ENCODE results near the gene DND1.
A peak's percentile ranks its signal among the peaks of the same experiment; 100 is the strongest.
"Not testable (repeated sequence)": the region's sequence is repeated elsewhere in the genome, so short reads cannot be mapped to it uniquely, and the experiment has no call there.

Gene DND1

GRCh38 chr5:140671472-140672125, 1.8 kb downstream of the DND1 start:
- FAIRE-seq, result no peak

DNA sequence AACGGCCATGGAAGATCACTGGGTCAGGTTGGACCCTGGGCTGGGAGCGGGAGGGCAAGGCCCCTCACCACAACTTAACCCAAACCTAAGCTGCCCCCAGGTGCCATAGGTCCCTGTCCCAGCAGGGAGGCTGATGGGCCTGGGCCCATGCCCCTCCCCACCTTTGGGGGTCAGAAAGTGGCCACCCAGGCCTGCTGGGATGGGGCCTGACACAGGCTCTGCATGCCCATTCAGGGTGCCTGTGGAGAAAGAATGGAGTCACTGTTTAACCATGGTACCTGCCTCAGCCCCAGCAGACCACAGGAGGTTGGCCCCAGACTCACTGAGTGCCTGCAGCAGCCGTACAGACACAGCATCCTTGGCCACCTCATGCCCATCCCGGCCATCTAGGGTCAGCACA, 2.3 kb downstream of the DND1 start:
- not testable (repeated sequence) for FAIRE-seq

DNA sequence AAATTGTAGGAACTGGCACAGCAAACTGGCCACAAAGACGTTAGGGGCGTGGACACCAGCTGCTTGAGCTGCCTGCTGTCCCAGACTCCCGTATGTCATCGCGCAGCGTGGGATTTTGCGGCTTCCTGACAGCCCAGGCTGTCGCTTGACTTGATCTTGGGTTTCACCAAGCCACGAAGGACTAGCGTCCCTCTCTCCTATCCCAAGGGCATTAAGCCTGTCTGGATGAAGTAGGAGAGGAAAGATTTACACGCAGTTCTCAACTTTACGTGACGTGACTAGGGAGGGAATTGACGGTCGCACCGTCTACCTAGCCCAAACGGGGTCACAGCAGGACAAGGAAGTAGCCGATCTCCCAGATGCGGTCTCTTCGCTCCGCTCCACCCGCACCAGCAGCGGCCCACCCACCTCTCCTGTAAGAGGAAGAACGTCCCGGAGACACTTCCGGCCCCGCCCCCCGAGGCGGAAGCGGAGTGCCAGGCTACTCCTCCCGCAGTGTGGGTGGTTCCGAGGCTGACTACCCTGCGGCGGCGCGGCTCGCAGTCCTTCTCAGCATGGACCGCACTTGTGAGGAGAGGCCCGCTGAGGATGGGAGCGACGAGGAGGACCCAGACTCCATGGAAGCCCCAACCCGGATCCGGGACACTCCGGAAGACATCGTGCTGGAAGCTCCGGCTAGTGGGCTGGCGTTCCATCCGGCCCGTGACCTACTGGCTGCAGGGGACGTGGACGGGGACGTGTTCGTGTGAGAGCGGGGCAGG, 8.8 kb downstream of the DND1 start, which contains the start of gene WDR55:
TSS of gene WDR55 (plus strand) at position 546 of the 761 bp plus-strand sequence. CDS start at position 555, 9 bp downstream.
- FAIRE-seq, result peak; percentile 60

DNA sequence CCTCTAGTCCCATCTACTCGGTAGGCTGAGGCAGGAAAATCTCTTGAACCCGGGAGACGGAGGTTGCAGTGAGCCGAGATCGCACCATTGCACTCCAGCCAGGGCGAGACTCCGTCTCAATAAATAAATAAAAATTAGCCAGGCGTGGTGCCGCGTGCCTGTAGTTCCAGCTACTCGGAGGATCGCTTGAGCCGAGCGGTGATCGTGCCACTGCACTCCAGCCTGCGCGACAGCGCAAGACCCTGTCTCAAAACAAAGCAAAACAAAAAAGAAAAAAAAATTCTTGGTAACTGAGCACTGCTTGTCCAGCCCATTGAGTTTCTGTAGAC, 9.4 kb downstream of the DND1 start:
- no peak for FAIRE-seq

DNA sequence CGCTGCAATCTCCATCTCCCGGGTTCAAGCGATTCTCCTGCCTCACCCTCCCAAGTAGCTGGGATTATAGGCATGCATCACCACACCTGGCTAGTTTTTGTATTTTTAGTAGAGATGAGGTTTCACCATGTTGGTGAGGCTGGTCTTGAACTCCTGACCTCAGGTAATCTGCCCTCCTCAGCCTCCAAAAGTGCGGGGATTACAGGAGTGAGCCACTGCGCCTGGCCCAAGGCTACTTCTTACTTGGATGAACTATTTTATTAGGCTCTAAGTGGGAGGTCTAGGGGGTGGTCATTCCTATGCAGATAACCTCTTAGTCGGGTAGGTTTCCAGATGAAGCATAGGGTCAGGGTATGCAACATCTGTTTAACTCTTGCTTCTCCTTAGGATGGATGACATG, 13.0 kb downstream of the DND1 start:
- FAIRE-seq, result not testable (repeated sequence)

DNA sequence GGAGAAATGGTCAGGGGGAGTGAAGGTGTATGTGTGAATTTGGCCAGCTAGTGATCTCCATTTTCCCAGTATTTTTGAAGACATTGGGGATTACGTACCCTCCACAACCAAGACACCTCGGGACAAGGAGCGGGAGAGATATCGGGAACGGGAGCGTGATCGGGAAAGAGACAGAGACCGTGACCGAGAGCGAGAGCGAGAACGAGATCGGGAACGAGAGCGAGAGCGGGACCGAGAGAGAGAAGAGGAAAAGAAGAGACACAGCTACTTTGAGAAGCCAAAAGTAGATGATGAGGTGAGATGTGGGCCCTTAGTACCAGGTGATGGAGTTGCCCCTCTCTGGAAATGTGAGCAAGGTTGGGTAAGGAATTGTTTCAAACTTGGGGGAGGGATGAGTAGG, 14.5 kb downstream of the DND1 start:
- FAIRE-seq, result no peak

GRCh38 chr5:140647042-140647419, 26.3 kb downstream of the DND1 start:
- no peak for FAIRE-seq

- FAIRE-seq, result no peak
Observed at GRCh38 chr5:140642718-140643117, 30.7 kb downstream of the DND1 start.

DNA sequence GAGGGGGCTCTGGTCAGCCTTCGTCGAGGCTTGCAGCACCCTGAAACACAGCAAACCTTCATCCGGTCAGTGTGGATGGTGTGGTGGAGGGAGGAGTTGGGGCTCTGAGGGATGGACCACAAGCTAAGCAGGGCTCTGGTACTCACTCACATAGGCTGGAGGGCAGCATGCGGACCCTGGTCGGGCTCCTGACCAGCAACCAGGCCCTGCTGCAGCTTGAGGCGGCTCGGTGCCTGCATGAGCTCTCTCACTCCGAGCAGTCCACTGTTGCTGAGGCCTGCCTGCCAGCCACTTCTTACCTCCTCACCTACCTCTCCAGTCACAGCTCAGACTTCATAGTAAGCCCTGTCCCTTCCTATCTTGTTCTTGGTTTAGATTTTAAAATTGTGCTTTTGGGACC, 31.7 kb downstream of the DND1 start:
- no peak for FAIRE-seq

DNA sequence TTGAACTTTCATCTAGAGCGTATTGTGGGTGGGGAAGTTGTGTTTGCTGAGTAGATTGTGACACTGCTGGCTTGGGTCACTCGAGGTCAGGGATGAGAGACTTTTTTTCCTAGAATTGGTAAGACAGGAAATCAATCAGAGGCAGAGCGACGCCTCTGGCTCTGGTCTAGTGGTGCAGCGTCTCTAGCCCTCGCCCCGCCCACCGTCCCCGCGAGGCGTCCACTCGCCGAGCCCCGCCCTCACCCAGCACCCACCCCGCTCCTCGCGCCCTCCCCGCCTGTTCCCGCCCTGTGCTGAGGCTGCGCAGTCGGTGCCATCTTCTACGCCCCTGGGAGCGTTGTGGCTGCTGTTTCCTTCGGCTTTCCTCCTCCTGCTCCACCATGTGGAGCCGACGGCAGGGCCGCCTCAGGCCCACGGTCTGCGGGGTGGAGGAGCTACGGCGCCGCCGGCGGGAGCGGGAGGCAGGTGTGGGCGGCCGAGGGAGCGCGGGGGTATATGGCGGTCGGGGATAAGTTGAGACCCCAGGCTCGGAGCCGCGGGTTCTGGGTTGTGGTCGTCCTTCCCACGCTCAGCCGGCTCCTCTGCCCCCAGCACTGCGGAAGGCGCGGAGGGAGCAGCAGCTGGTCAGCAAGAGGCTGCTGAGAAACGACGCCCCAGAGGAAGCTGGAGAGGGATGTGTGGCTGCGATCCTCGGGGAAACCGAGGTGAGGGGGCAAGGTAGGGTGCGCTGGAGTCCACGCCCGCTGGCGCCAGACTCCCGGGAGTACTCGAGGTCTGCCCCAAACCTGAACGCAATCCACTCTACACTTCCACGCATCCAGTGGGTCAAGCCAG, 34.0 kb downstream of the DND1 start, which contains the start of gene TMCO6:
TSS of gene TMCO6 (plus strand) at position 304 of the 834 bp plus-strand sequence. CDS start at position 381, 77 bp downstream.
- no peak for FAIRE-seq

DNA sequence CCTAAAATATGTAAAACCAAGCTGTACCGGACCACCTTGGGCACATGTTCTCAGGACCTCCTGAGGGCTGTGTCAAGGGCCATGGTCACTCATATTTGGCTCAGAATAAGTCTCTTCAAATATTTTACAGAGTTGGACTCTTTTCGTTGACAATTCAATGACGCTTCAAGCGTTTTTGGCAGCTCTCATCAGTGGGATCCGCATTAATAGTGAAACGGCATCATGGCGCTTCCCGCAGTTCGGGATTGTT, 34.6 kb downstream of the DND1 start:
- not testable (repeated sequence) for FAIRE-seq

DNA sequence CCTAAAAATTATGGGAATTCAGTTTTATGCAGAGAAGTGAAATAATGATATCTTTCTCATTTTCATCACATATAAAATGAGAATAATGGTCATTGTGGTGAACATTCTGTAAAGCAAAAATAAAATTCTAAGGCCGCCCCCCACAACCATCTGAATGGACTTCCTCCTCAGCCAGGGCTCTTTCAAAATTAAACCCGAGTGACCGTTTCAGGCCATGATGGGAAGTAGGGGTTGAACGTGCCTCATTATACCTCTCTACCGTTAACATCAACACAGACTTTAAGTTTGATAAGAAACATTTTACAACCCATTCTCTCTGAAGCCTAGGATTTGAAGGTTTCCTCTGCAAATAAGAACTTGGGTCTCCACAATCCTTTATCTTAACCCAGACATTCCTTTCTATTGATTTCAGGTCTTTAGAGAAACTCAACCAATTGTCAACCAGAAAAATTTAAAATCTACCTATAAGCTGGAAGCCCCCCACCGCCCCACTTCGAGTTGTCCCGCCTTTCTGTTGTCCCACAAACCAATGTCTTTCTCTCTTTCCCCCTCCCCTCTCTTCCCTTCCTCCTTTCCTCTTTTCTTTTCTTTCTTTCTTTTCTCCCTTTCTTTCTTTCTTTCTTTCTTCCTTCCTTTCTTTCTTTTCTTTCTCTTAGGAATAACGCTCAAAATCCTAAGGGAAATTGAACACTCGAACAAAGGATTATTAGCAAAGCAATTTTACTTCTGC, 35.8 kb downstream of the DND1 start:
- FAIRE-seq, result no peak

- FAIRE-seq, result no peak
Observed at GRCh38 chr5:140635291-140636257, 37.8 kb downstream of the DND1 start.

DNA sequence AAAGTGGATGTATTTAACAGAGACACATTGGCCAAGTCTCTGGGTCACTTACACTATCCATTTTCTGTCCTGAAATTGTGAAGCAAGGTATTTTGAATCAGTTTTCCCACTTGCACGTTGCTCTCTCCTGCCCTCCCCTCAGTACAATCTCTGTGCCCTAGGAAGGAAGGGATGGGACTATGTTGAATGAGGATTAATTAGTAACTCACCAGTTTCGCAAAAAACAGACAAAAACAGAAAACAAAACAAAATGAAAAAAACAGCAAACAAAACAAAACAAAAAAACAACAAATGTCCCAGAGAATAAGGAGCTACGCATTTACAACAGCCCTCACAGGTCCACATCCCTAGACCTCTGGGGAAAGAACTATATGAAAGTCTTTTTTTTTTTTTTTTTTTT, 39.3 kb downstream of the DND1 start:
- FAIRE-seq, result no peak

DNA sequence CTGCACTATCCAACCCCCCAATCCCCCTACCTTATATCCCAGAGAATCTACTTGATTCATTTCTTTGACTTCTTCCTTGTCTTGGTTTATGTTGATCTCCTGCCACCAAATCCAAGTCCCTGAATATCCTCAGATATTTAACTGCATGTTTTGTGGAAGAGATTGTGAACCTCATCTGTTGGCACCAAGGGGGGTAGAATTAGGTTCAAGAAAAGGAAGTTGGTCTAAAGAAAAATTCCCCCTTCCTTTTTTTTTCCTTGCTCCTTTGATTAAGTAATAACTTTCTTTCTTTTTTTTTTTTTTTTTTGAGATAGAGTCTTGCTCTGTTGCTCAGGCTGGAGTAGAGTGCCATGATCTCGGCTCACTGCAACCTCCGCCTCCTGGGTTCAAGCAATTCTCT, 39.9 kb downstream of the DND1 start:
- no peak for FAIRE-seq

- no peak for FAIRE-seq
Observed at GRCh38 chr5:140633021-140633471, 40.3 kb downstream of the DND1 start, which contains the start of gene CD14. Gene CD14, minus strand, starts transcription at chr5:140633175. Its CDS starts 104 bp downstream, at chr5:140633071.

DNA sequence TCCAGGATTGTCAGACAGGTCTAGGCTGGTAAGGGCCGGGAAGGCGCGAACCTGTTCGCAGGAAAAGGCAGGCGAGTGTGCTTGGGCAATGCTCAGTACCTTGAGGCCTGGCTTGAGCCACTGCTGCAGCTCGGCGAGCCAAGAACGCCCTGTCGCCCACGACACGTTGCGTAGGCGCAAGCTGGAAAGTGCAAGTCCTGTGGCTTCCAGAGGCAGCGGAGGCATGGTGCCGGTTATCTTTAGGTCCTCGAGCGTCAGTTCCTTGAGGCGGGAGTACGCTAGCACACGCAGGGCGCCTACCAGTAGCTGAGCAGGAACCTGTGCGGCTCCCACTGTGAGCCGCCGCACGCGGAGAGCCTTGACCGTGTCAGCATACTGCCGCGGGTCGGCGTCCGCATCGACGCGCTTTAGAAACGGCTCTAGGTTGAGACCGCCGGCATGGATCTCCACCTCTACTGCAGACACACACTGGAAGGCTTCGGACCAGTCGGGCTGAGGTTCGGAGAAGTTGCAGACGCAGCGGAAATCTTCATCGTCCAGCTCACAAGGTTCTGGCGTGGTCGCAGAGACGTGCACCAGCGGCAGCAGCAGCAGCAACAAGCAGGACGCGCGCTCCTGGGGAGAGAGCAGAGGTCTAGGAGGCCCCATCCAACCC, 40.9 kb downstream of the DND1 start:
- no peak for FAIRE-seq

DNA sequence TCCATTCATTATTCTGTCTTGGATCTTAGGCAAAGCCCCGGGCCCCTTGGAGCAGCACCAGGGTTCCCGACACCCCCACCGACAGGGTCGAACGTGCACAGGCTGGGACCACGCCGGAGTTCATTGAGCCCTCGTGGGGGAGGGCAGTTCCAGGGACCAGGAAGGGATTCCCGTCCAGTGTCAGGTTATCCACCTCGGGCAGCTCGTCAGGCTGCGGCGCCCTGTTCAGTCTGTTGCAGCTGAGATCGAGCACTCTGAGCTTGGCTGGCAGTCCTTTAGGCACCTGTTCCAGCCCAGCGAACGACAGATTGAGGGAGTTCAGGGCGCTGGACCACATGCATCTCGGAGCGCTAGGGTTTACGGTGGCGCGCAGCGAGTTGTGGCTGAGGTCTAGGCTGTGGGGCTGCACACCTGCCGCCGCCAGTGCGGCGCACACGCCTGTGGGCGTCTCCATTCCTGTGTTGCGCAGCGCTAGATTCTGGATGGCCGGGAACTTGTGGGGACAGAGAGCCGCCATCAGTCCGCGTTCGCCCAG, 41.5 kb downstream of the DND1 start:
- no peak for FAIRE-seq

DNA sequence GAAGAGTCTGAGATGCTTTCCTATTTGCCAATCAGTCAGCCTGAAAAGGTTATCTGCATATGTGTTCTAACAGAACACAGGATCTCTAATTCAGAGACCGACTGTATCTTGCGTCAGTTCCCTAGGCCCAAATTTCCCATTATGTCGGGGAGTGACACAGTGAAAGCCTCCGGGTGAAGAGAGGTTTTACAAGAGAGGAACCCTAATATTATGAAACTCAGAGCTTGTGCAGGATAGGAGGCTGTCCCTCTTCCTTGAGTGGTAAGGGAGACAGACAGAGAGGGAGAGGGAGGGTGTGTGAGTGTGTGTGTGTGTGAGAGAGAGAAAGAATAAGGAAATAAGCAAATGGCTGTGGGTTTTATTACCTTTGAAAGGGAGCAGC, 42.3 kb downstream of the DND1 start:
- no peak for FAIRE-seq

DNA sequence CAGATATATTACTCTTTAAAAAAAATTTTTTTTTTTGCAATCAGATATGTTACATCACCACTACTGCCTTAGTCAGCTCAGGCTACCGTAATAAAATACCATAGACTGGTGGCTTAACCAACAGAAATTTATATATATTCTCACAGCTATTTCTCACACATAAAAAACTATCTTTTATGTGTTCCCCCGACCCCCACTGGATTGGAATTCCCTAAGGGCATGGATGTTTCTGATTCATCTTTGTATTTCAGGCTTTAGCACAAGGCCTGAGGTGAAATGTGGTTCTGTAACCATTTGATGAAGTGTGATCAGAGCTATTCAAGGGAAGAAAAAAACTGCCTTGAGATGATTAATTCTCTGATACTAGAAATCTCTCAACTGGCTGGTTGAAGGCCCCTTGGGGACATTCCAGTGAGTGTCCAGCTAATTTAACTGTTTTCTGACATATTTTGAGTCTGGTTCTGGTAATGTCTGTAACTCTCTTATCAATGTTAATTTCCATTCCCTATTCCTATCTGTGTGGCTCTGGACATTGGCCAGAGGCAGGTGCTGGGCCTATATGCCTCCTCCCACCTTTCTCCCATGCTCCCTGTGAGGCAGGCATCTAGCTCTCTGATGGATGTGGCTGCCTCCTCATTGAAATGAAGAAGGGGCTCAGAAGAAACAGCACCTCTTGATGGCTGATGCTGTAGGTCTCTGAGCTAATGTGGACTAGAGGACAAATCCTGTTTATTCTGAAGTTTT, 42.9 kb downstream of the DND1 start:
- no peak for FAIRE-seq
